NOMO-1 (cell line): Measurements from ENCODE around the gene RAPH1.
A peak's percentile ranks its signal among the peaks of the same experiment; 100 is the strongest.

Source experiments
- DNase-seq, 2 experiments: peaks; one replicate each; lab custom pipeline; 2025; ENCODE audit not compliant: unreplicated experiment in 2 of 2; lab: John Stamatoyannopoulos, UW

The RAPH1 gene, protein sequence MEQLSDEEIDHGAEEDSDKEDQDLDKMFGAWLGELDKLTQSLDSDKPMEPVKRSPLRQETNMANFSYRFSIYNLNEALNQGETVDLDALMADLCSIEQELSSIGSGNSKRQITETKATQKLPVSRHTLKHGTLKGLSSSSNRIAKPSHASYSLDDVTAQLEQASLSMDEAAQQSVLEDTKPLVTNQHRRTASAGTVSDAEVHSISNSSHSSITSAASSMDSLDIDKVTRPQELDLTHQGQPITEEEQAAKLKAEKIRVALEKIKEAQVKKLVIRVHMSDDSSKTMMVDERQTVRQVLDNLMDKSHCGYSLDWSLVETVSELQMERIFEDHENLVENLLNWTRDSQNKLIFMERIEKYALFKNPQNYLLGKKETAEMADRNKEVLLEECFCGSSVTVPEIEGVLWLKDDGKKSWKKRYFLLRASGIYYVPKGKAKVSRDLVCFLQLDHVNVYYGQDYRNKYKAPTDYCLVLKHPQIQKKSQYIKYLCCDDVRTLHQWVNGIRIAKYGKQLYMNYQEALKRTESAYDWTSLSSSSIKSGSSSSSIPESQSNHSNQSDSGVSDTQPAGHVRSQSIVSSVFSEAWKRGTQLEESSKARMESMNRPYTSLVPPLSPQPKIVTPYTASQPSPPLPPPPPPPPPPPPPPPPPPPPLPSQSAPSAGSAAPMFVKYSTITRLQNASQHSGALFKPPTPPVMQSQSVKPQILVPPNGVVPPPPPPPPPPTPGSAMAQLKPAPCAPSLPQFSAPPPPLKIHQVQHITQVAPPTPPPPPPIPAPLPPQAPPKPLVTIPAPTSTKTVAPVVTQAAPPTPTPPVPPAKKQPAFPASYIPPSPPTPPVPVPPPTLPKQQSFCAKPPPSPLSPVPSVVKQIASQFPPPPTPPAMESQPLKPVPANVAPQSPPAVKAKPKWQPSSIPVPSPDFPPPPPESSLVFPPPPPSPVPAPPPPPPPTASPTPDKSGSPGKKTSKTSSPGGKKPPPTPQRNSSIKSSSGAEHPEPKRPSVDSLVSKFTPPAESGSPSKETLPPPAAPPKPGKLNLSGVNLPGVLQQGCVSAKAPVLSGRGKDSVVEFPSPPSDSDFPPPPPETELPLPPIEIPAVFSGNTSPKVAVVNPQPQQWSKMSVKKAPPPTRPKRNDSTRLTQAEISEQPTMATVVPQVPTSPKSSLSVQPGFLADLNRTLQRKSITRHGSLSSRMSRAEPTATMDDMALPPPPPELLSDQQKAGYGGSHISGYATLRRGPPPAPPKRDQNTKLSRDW

GRCh38 chr2:203535078-203535783 is at the start of gene RAPH1:
RAPH1 (minus strand) TSS chr2:203535301; CDS start chr2:203495353, 39,948 bp downstream.
- peak; percentile 51 to 53 for DNase-seq

GRCh38 chr2:203584784-203585183 is 49.7 kb upstream of the RAPH1 start:
- DNase-seq, result peak; percentile 22 to 55

DNA sequence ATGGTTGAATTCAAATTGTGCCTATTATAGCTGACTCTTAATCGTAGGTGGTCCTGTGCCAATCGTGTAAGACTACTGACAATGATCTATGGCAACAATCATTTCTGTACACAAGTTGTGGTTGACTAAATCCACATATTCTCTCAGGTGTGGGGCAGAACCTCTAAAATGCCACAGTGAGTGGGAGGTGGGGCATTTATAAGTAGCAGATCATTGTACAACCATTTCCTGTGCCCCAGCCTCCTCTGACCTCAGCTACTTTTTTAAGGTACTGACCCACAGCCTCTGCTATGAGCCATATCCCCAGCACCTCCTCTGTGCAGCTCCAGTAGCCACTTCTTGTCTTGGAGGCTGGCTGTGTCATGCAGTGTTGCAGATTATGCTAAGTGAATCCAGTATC is 48.6 kb upstream of the RAPH1 start:
- DNase-seq, result peak in 1 of 2 experiments; percentile 12

DNA sequence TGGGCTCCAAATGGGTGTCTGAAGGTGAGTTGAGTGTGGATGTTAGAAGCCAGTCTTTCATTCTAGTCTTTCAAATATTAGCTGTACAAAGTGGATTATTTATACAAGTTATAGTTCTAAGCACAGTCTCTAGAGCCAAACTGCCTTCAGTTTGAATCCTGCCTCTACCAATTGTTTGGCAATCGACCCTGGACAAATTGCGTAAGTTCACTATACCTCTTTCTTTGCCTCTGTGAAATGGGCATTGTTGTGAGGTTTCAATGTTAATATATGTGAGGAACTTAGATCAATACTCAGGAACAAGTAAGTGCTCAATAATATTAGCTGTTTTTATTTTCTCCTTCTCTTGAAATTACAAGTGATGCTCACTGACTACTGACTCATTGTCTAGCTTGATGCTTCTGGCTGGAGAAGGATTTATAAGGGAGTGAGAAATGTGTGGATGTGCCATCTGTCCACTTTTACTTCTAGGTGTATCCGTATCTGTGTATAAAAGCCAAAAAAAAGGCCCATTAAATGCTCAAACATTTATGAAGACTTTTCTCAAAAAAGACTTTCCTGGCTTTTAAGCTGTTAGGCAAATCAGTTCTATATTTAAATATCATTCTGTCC is 48.1 kb upstream of the RAPH1 start:
- DNase-seq, result no peak

- DNase-seq, result no peak
Measured at GRCh38 chr2:203582468-203582867, 47.4 kb upstream of the RAPH1 start.

- DNase-seq, result no peak
Measured at GRCh38 chr2:203580844-203581243, 45.7 kb upstream of the RAPH1 start.

- DNase-seq, result no peak
Measured at GRCh38 chr2:203579730-203580129, 44.6 kb upstream of the RAPH1 start.

- peak; percentile 55 to 80 for DNase-seq
Measured at GRCh38 chr2:203578759-203579643, 43.9 kb upstream of the RAPH1 start.

DNA sequence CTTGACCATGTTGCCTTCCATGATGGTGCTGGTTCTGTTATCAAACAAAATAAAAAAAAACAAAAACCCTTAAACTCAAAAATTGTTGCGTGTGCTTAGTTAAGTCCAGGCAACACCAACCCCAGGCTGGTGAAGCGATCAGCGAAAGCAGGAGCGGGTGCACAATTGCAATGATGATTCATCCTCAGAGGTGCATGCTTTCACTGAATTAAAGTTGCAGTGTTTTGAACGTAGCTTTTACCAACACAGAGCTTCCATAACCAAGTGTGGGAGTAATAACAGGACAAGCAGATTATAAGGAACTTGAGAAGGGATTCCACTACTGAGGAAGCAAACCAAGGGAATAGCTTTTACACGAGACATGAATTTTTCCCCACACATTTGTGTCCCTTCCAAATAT is 39.7 kb upstream of the RAPH1 start:
- DNase-seq, result no peak

GRCh38 chr2:203572316-203572715 is 37.2 kb upstream of the RAPH1 start:
- no peak for DNase-seq

- no peak for DNase-seq
Measured at GRCh38 chr2:203569677-203570316, 34.7 kb upstream of the RAPH1 start.

GRCh38 chr2:203567691-203568090 is 32.6 kb upstream of the RAPH1 start:
- DNase-seq, result no peak

DNA sequence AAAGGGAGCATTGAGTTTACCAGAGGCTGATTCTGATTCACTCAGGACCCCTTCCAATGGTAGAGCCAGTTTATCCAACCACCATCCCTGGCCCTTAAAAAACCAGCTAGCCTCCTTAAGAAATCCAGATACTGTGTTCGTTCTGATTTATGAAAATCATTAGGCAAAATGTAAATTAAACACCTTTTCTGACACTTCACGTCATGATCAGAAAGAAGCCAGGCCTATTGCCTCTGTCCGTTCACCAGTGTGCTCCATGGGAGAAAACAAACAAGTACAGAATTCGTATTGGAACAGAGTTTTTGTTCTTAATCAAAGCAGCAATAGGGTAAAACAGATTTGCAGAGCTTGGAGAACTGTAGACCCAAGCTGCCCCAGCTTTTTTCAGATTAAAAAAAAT is 31.1 kb upstream of the RAPH1 start:
- no peak for DNase-seq

DNA sequence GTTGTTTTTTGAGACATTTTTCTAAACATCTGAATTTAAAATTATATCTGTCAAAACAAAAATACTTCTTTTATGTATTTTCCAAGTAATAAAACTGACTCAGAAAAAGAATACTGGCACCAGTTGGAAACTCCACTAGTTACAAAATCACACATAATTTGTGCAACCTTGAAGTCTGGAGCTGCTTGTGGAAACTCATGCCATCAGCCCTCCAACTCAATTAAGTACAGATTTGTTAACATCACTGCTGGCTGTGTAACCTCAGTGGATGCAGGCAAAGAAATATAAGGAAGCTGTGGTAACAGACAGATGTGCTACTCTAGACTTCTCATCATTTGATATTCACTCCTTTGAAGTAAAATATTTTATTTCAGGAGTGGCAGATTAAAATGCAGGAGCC is 30.0 kb upstream of the RAPH1 start:
- DNase-seq, result peak in 1 of 2 experiments; percentile 9

GRCh38 chr2:203562268-203562667 is 27.2 kb upstream of the RAPH1 start:
- no peak for DNase-seq

DNA sequence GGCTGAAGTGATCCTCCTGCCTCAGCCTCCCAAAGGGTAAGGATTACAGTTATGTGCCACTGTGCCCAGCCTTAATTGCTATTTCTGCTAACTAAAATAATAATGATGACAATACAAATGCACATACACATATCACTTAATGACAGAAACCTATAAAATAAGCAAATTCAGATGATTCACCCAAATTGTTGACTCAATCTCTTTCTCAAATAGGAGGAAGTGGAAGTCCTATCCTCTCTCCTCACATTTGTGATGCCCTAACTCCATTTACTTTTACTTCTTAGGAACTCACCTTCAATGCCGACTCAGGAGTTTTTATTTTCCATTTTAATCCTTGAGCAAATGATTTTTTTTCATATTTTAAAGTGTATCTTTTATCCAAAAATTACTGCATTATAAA is 24.5 kb upstream of the RAPH1 start:
- peak in 1 of 2 experiments; percentile 47 for DNase-seq

GRCh38 chr2:203553784-203554183 is 18.7 kb upstream of the RAPH1 start:
- no peak for DNase-seq

DNA sequence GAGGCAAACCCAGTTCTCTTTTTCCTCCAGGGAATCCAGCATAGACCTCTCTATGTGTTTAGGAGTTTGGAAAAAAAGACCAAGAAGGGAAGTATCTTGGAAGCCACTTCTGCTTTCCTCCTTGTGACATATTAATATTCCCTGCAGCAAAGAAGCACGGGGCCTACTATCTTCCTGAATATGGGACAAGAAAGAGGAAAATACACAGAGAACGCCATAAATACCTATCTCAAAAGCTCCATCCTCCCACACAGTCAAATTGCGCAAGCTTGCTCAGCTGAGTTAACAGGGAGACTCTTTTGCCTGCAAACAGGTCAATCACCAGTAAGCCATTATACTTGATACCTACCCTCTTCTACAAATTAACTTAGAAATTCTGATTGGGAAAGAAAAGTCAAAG is 16.7 kb upstream of the RAPH1 start:
- peak in 1 of 2 experiments; percentile 16 for DNase-seq
